GM21367 (cell line): ENCODE data around the gene CTNND2.

Source experiments
- ATAC-seq: cut with Tn5 transposase; IDR thresholded peaks from one replicate; pipeline ENCODE4 v1.9.1; 2021; ENCODE audit not compliant: unreplicated experiment

CTNND2 gene

GRCh38 chr5:11528720-11529119, 375.5 kb downstream of the CTNND2 start:
- no peak for ATAC-seq

- ATAC-seq, result no peak
Observed at GRCh38 chr5:11527652-11528349, 376.4 kb downstream of the CTNND2 start.

GRCh38 chr5:11525020-11525419, 379.2 kb downstream of the CTNND2 start:
- ATAC-seq, result no peak

- ATAC-seq, result no peak
Observed at GRCh38 chr5:11524188-11524587, 380.1 kb downstream of the CTNND2 start.

- no peak for ATAC-seq
Observed at GRCh38 chr5:11522796-11523195, 381.4 kb downstream of the CTNND2 start.

- ATAC-seq, result no peak
Observed at GRCh38 chr5:11520241-11520930, 383.9 kb downstream of the CTNND2 start.

- ATAC-seq, result no peak
Observed at GRCh38 chr5:11519236-11519635, 385.0 kb downstream of the CTNND2 start.

- ATAC-seq, result no peak
Observed at GRCh38 chr5:11518676-11519075, 385.6 kb downstream of the CTNND2 start.

GRCh38 chr5:11514705-11515432, 389.4 kb downstream of the CTNND2 start:
- ATAC-seq, result no peak

GRCh38 chr5:11511878-11512277, 392.4 kb downstream of the CTNND2 start:
- ATAC-seq, result no peak

- no peak for ATAC-seq
Observed at GRCh38 chr5:11510889-11511288, 393.4 kb downstream of the CTNND2 start.

GRCh38 chr5:11509793-11510192, 394.5 kb downstream of the CTNND2 start:
- ATAC-seq, result no peak

- no peak for ATAC-seq
Observed at GRCh38 chr5:11507156-11507910, 396.9 kb downstream of the CTNND2 start.

GRCh38 chr5:11504886-11505193, 399.4 kb downstream of the CTNND2 start:
- ATAC-seq, result no peak

GRCh38 chr5:11504065-11504885, 400.0 kb downstream of the CTNND2 start:
- no peak for ATAC-seq

GRCh38 chr5:11502783-11503182, 401.5 kb downstream of the CTNND2 start:
- ATAC-seq, result no peak

GRCh38 chr5:11497651-11498050, 406.6 kb downstream of the CTNND2 start:
- no peak for ATAC-seq

GRCh38 chr5:11496137-11496719, 408.0 kb downstream of the CTNND2 start:
- no peak for ATAC-seq

GRCh38 chr5:11494340-11494739, 409.9 kb downstream of the CTNND2 start:
- no peak for ATAC-seq

- no peak for ATAC-seq
Observed at GRCh38 chr5:11491404-11492075, 412.7 kb downstream of the CTNND2 start.
